Measurements from ENCODE around the gene SPTB.

SPTB gene

DNA sequence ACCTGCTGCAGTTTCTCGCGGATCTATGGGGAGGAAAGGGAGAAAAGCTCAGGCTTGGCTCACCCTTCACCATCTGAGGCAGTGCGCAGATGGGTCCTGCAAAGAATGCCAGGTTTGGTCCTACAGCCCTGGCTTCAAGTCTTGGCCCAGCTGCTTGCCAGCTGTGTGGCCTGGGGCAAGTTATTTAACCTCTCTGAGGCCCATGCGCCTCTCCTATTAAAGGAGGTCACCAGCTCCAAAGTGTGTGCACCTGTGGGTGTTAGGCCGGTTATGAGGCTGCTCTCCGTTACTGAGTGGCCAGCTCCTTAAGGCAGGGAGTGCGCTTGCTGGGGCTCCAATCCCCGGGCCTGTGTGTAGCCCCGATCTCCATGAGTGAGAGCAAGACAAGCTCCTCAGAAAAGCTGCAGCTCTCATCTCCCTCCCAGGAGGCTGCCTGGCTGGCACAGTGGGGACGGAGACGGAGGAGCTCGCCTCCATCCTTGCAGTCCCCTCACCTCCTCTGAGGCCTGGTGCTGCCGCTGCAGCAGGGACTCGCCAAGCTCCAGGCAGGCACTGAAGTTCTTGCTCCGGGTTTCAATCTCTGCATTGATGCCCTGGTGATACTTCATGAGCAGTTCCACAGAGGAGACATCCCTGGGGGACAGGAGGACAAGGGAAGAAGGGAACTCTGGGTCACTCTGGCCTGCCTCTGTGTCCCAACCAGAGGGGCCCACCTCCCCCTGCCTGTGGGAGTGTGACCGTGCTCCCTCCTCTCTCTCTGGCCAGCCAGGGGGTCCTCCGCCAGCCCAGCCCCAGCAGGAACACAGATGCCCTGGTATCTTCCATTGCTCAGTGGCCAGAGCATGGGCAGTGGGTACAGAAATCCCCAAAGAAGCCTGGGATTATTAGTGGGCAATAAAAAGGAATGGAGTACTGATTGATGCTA lies 110.3 kb downstream of the SPTB start:
- no peak overlapping the region for H3K4me3 ChIP-seq (ENCODE audit: low read length)
- TF ChIP-seq, protein P1, sequence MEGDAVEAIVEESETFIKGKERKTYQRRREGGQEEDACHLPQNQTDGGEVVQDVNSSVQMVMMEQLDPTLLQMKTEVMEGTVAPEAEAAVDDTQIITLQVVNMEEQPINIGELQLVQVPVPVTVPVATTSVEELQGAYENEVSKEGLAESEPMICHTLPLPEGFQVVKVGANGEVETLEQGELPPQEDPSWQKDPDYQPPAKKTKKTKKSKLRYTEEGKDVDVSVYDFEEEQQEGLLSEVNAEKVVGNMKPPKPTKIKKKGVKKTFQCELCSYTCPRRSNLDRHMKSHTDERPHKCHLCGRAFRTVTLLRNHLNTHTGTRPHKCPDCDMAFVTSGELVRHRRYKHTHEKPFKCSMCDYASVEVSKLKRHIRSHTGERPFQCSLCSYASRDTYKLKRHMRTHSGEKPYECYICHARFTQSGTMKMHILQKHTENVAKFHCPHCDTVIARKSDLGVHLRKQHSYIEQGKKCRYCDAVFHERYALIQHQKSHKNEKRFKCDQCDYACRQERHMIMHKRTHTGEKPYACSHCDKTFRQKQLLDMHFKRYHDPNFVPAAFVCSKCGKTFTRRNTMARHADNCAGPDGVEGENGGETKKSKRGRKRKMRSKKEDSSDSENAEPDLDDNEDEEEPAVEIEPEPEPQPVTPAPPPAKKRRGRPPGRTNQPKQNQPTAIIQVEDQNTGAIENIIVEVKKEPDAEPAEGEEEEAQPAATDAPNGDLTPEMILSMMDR (conservative IDR thresholded peaks at IDR 0.05; ENCODE audit: low read depth, low read length): no peak
- no peak for DNase-seq (ENCODE audit: low read depth)

DNA sequence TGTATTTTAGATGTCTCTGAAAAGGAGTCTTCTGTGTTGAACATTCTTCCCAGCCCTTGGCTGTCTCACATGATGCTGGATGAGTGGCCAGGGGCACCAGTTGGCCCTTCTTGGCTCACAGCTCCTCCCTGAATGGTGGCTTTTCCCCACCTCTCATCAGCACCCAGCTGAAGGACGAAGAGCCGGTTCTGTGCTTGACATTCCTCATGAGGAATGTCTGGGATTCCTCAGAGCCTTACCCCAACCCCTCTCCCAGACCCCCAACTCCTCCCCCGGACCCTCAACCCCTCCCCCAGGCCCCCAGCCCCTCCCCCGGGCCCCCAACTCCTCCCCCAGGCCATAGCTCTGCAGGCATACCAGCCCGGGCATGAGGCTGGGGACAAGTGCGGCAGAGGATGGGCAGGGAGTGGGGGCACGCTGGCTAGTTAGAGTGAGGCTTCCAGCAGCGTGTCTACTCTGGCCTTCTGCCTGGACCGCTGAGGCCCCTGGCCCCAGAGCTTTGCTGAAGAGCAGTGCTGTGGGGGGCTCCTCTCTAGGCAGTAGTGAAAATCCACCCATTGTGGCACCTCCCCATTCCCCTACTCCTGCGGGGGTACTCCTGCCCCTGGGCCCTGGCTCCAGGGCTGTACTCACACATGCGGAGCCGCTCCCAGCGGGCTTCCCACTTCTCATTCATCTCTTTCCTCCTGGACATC lies 111.2 kb downstream of the SPTB start:
- H3K4me3 ChIP-seq (ENCODE audit: low read length): no peak overlapping the region
- TF ChIP-seq, protein P1 (conservative IDR thresholded peaks at IDR 0.05; ENCODE audit: low read depth, low read length): no peak
- no peak for DNase-seq (ENCODE audit: low read depth)

DNA sequence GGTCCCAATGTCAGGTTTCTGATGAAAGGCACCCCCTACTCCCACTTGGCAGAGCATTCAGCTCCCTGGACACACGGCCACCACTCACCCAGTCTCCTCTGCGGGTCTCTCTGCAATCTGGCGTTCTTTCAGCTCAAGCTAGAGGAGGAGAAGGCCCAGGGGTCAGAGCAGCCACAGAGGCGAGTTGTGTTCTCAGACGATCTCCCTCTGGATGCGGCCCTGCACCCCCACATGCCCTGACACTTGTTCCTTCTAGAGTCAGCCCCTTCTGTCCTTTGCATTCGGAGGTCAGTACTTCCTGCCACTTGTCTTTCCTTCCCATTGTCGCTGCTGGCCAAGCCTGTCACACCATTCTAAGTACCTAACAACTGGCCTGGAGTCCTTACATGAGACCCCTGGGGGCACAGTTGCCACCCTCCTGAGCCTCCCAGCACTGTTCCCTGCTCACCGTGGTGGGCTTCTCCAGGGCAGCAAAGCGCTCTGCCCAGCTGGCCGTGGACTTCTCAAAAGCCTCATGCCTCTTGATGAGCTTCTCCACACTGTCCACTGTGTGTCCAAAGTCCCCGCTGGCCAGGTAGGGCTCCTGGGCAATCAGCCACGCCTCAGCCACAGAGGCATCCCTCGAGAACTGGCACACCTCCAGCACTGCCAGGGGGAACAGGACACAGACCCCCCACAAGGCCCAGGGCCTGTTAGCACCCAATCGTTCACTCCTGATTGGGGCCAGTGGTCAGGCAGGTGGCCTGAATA lies 112.3 kb downstream of the SPTB start:
- TF ChIP-seq, protein P1 (conservative IDR thresholded peaks at IDR 0.05; ENCODE audit: low read depth, low read length): no peak
- no peak for DNase-seq (ENCODE audit: low read depth)
- no peak overlapping the region for H3K4me3 ChIP-seq (ENCODE audit: low read length)

DNA sequence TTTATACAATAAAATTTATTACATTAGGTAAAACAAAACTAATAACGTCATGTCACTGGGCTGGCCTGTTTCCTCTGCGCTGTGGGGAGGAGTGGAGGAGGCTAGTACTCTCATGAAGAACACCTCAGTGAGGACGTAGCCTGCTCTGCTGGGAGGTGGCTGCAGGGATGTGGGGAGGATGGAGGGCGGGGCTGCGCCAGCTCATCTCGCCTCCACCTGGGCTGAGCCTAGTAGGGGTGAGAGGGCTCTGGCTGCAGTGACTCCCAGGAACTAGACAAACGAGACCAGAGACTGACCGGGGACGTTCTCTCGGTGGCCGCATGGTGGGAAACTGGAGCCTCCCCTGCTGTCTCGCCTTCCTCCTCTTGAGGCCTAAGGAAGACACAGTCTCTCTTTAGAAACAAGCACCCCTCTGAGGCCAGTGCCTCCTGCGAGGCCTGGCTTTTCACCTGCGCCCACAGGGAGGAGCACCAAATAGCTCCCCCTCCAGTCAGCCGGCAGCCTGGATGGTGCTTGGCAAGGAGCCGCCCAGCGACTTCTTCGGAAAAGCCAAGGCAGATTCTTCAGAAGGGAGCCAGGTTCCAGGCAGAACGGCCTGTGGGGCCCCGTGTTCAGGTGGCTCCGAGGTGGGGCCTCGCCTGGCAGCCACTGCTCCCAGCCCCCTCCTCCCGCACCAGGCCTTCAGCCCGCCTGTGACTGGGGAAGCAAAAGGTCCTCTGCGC lies 113.1 kb downstream of the SPTB start:
- TF ChIP-seq, protein P1 (conservative IDR thresholded peaks at IDR 0.05; ENCODE audit: low read depth, low read length): no peak
- no peak overlapping the region for H3K4me3 ChIP-seq (ENCODE audit: low read length)

DNA sequence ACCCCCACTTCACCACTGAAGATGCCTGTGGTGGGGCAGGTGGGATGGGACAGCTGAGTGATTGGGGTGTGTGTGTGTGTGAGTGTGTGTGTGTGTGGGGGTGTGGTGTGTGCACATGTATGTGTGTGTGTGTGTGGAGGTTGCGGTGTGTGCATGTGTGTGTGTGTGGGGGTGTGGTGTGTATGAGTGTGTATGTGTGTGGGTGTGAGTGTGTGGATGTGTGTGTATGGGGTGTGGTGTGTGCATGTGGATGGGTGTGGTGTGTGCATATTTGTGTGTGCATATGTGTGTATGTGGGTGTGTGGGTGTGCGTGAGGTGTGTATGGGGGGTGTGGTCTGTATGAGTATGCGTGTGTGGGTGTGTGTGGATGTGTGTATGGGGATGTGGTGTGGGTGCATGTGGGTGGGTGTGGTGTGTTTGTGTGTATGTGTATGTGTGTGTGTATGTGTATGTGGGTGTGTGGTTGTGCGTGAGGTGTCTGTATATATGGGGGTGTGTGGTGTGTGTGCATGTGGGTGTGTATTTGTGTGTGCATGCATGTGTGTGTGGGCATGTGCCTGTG lies 113.9 kb downstream of the SPTB start:
- DNase-seq (ENCODE audit: low read depth): no peak
- TF ChIP-seq, protein P1 (conservative IDR thresholded peaks at IDR 0.05; ENCODE audit: low read depth, low read length): no peak
- H3K4me3 ChIP-seq (ENCODE audit: low read length): no peak overlapping the region

More for the DNA sequence above, 113.1 kb downstream of the SPTB start:
- DNase-seq (ENCODE audit: low read depth): no peak

All from retinal pigment epithelial cell (primary cell).